Skeletal muscle tissue (tissue), 2 donors: ENCODE data around the gene MGARP. TPM values are rescaled to one million over a fixed set of nuclear protein-coding genes. Genes with fewer than 3 reads are reported as not detected.

Experiments used
- small RNA-seq: library from RNA; depleted of rRNA; stranded (forward); fragments of <200 nt; gene quantifications from one replicate; pipeline ENCODE3, GENCODE V24; 2014
- total RNA-seq: library from RNA; depleted of rRNA; stranded (reverse); fragments of >200 nt; gene quantifications from one replicate; pipeline ENCODE4 v1.2.3, GENCODE V29; 2014

MGARP gene
- total RNA-seq, 1 donor from 2014 or later: not detected

Small RNA genes lying within 50 kb of the gene (small RNA-seq; reads per million reads assigned to genes)
- not detected for gene RNU6-1074P
- not detected for gene RNU6-1214P
- not detected for gene RNU6-506P

Other genes with a start within 250 kb of the MGARP start
- 88.2 TPM for gene ELF2, start 103.0 kb downstream of the MGARP start, total RNA-seq
- 18.8 TPM for gene NAA15, start 21.3 kb upstream of the MGARP start, total RNA-seq
- gene NDUFC1, start 22.3 kb upstream of the MGARP start, total RNA-seq: 47.5 TPM
- 11.5 TPM for gene RAB33B, start 173.9 kb upstream of the MGARP start, total RNA-seq